OCI-LY1 (cell line): Measurements from ENCODE around the gene NFIB.

Experiments
- H2AFZ ChIP-seq: fragments of 200-600 bp; sonication (generic), shearing (Covaris generic); 2 replicates; pipeline ENCODE4 v1.6.0; 2014; ENCODE audit warnings: antibody characterized with exemption, mild to moderate bottlenecking, low read length
- H3F3A ChIP-seq: fragments of 200-600 bp; sonication (generic), shearing (Covaris generic); 2 replicates; pipeline ENCODE4 v1.6.0; 2014; ENCODE audit warnings: mild to moderate bottlenecking, antibody characterized with exemption, low read length, moderate library complexity; ENCODE audit not compliant: insufficient read depth
- H3K27ac ChIP-seq: fragments of 200-600 bp; sonication (generic); 2 replicates; pipeline ENCODE4 v1.5.1; 2014; ENCODE audit warnings: low read length, mixed run types, mild to moderate bottlenecking, low read depth; ENCODE audit not compliant: poor library complexity, severe bottlenecking
- H3K27me3 ChIP-seq: fragments of 200-600 bp; sonication (generic); 2 replicates; pipeline ENCODE4 v1.6.0; 2014; ENCODE audit warnings: antibody characterized with exemption, mild to moderate bottlenecking, low read length, moderate library complexity; ENCODE audit not compliant: insufficient read depth
- H3K36me3 ChIP-seq: fragments of 200-600 bp; sonication (generic); 2 replicates; pipeline ENCODE4 v1.6.1; 2014; ENCODE audit warnings: mild to moderate bottlenecking, antibody characterized with exemption, low read length, moderate library complexity, mixed read lengths; ENCODE audit not compliant: insufficient read depth
- H3K4me1 ChIP-seq: fragments of 200-600 bp; sonication (generic); 2 replicates; pipeline ENCODE4 v1.5.1; 2014; ENCODE audit warnings: mild to moderate bottlenecking, low read length, moderate library complexity; ENCODE audit not compliant: insufficient read depth, severe bottlenecking
- H3K4me2 ChIP-seq: fragments of 200-600 bp; sonication (generic), shearing (Covaris generic); 2 replicates; pipeline ENCODE4 v1.6.1; 2014; ENCODE audit warnings: low read length
- H3K4me3 ChIP-seq: fragments of 200-600 bp; sonication (generic); 2 replicates; pipeline ENCODE4 v1.5.1; 2014; ENCODE audit warnings: low read length, low read depth, mild to moderate bottlenecking, mixed read lengths; ENCODE audit not compliant: poor library complexity, severe bottlenecking
- H3K79me2 ChIP-seq: fragments of 200-600 bp; shearing (Covaris generic); 2 replicates; pipeline ENCODE4 v1.6.1; 2016; ENCODE audit warnings: mixed run types, low read length, mixed read lengths; ENCODE audit not compliant: insufficient read depth
- H3K9ac ChIP-seq: fragments of 200-600 bp; sonication (generic), shearing (Covaris generic); 2 replicates; pipeline ENCODE4 v1.6.1; 2014; ENCODE audit warnings: mild to moderate bottlenecking, low read length, mixed read lengths
- H3K9me2 ChIP-seq: fragments of 200-600 bp; sonication (generic), shearing (Covaris generic); 2 replicates; pipeline ENCODE4 v1.6.1; 2014; ENCODE audit warnings: low read depth, mild to moderate bottlenecking, low read length, mixed read lengths
- H3K9me3 ChIP-seq: fragments of 200-600 bp; shearing (Covaris generic); 2 replicates; pipeline ENCODE4 v1.6.1; 2014; ENCODE audit warnings: low read length, mixed read lengths
- H4K20me1 ChIP-seq: fragments of 200-600 bp; sonication (generic), shearing (Covaris generic); 2 replicates; pipeline ENCODE4 v1.6.0; 2016; ENCODE audit warnings: mild to moderate bottlenecking, low read length; ENCODE audit not compliant: insufficient read depth
- CTCF ChIP-seq: fragments of 200-600 bp; sonication (generic), shearing (Covaris generic); IDR thresholded peaks from 2 replicates; pipeline ENCODE4 v1.5.1; 2017; ENCODE audit warnings: mild to moderate bottlenecking, antibody characterized with exemption, low read length, moderate library complexity, mixed read lengths
- EZH2 ChIP-seq: fragments of 200-600 bp; sonication (generic), shearing (Covaris generic); IDR thresholded peaks from 2 replicates; pipeline ENCODE4 v1.8.0; 2017; ENCODE audit warnings: borderline replicate concordance, mixed run types, mild to moderate bottlenecking, antibody characterized with exemption, low read length, moderate library complexity, mixed read lengths

The NFIB gene

GRCh38 chr9:14318361-14318760 is 4.4 kb upstream of the NFIB start:
- H3K27ac ChIP-seq, result peak overlapping the region; percentile 88
- peak overlapping the region; percentile 85 for H3K4me2 ChIP-seq

GRCh38 chr9:14317667-14318320 is 3.9 kb upstream of the NFIB start:
- Histone ChIP-seq H3K4me3 (no peak overlapping the region), H4K20me1 (no peaks in the 10 kb centered on the region), H2AFZ (no peak overlapping the region), H3K36me3 (no peaks in the 10 kb centered on the region), H3K27me3 (no peaks in the 10 kb centered on the region), H3F3A (no peaks in the 10 kb centered on the region), H3K9me2 (no peaks in the 10 kb centered on the region), H3K79me2 (no peaks in the 10 kb centered on the region), H3K9me3 (no peaks in the 10 kb centered on the region), H3K27ac (peak overlapping the region; percentile 88), H3K4me1 (peaks cover 62% of the 10 kb centered on the region), H3K4me2 (peak overlapping the region; percentile 85; the same call in 1 of the 2 replicates), H3K9ac (no peak overlapping the region; the same call in 1 of the 2 replicates)
- TF ChIP-seq CTCF, result no peak
- TF ChIP-seq EZH2, result no peak

More at GRCh38 chr9:14318361-14318760, 4.4 kb upstream of the NFIB start:
- TF ChIP-seq EZH2, result no peak
- no peak for TF ChIP-seq CTCF
- peak overlapping the region; percentile 80 for H3K4me3 ChIP-seq
- no peaks in the 10 kb centered on the region for H3F3A ChIP-seq
- H4K20me1 ChIP-seq, result no peaks in the 10 kb centered on the region
- H3K9ac ChIP-seq, result peak overlapping the region; percentile 90; the same call in 1 of the 2 replicates
- no peaks in the 10 kb centered on the region for H3K9me2 ChIP-seq
- no peak overlapping the region for H2AFZ ChIP-seq
- no peaks in the 10 kb centered on the region for H3K79me2 ChIP-seq
- H3K27me3 ChIP-seq, result no peaks in the 10 kb centered on the region
- no peaks in the 10 kb centered on the region for H3K9me3 ChIP-seq
- H3K36me3 ChIP-seq, result no peaks in the 10 kb centered on the region
- peaks cover 67% of the 10 kb centered on the region for H3K4me1 ChIP-seq

GRCh38 chr9:14316602-14317300 is 2.8 kb upstream of the NFIB start:
- Histone ChIP-seq H3K4me3 (peak overlapping the region; percentile 68), H3K9ac (no peak overlapping the region), H3K9me3 (no peaks in the 10 kb centered on the region), H3K36me3 (no peaks in the 10 kb centered on the region), H3K27ac (peak overlapping the region; percentile 88), H3K4me2 (peak overlapping the region; percentile 85; the same call in 1 of the 2 replicates), H2AFZ (no peak overlapping the region), H3K79me2 (no peaks in the 10 kb centered on the region), H3F3A (no peaks in the 10 kb centered on the region), H3K27me3 (no peaks in the 10 kb centered on the region), H3K9me2 (no peaks in the 10 kb centered on the region), H4K20me1 (no peaks in the 10 kb centered on the region), H3K4me1 (peaks cover 62% of the 10 kb centered on the region)
- TF ChIP-seq CTCF, result no peak
- no peak for TF ChIP-seq EZH2
